K562 (cell line): ENCODE data around the gene PUS7. TPM values are rescaled to one million over a fixed set of nuclear protein-coding genes. Genes with fewer than 3 reads are reported as not detected.

Experiments
- ATAC-seq: fragments of 200-7000 bp; cut with Tn5 transposase; 3 replicates; pipeline ENCODE4 v1.9.1; 2020; ENCODE audit warnings: moderate library complexity
- BruUV-seq: library from RNA; stranded (reverse); fragments of 400-500 nt; replicated peaks from 2 replicates; lab custom pipeline; 2021; lab: Mats Ljungman, UMichigan
- CTCF ChIA-PET: fragments of 300-600 bp; formaldehyde crosslinking; extraction: SDS; loops from one replicate; lab custom pipeline; 2021; ENCODE audit warnings: low intra/inter-chr PET ratio; lab: Yijun Ruan, JAX
- POLR2A ChIA-PET: fragments of 300-600, 350-650 bp; sonication (Branson Sonifier 250); formaldehyde crosslinking; extraction: SDS; loops from one replicate; lab custom pipeline; 2021; ENCODE audit warnings: antibody characterized with exemption, inconsistent platforms; lab: Yijun Ruan, JAX
- DNase-seq, 4 experiments: peaks; one replicate each; pipeline versions ENCODE4 v3.0.0 to v3.0.0-alpha.2; 2011 to 2018; ENCODE audit warnings: low spot score in 3 of 4, mixed read lengths in 3 of 4; ENCODE audit errors: extremely low read depth in 1 of 4
- FAIRE-seq: peaks from 2 replicates; lab custom pipeline; 2011; peaks lifted over from hg19 to GRCh38; lab: Jason Lieb, UNC
- H2AFZ ChIP-seq: 2 replicates; pipeline ENCODE4 v1.6.0; 2011; ENCODE audit warnings: low read depth, low read length, control low read depth, inconsistent platforms
- H3K27ac ChIP-seq: fragments of 200-600 bp; 3 replicates; pipeline ENCODE4 v1.8.0; 2011; ENCODE audit warnings: low read depth, mild to moderate bottlenecking, control low read depth, inconsistent platforms, low read length, moderate library complexity, mixed read lengths; ENCODE audit errors: extremely low read depth
- H3K27me3 ChIP-seq, 2 experiments: fragments of 300-600 bp in 1 of 2; 2 replicates in 1 of 2; 3 replicates in 1 of 2; pipeline versions ENCODE4 v1.6.0 to v1.8.0; 2011; ENCODE audit warnings: inconsistent platforms in 2 of 2, low read length in 2 of 2, mild to moderate bottlenecking in 1 of 2, mixed read lengths in 1 of 2, moderate library complexity in 1 of 2; ENCODE audit not compliant: control insufficient read depth in 2 of 2, insufficient read depth in 2 of 2
- H3K36me3 ChIP-seq: fragments of 300-600 bp; 3 replicates; pipeline ENCODE4 v1.8.0; 2011; ENCODE audit warnings: mild to moderate bottlenecking, low read length, inconsistent platforms; ENCODE audit not compliant: control insufficient read depth, insufficient read depth
- H3K4me1 ChIP-seq, 2 experiments: fragments of 200-600 bp in 1 of 2; replicated peaks in 1 of 2; 2 replicates in 1 of 2; 3 replicates in 1 of 2; pipeline versions ENCODE4 v1.5.1 to v1.8.0; 2011; ENCODE audit warnings: inconsistent platforms in 2 of 2, low read length in 2 of 2, mild to moderate bottlenecking in 1 of 2, mixed read lengths in 1 of 2, moderate library complexity in 1 of 2; ENCODE audit not compliant: control insufficient read depth in 2 of 2, insufficient read depth in 2 of 2
- H3K4me2 ChIP-seq: 2 replicates; pipeline ENCODE4 v1.6.1; 2011; ENCODE audit warnings: low read length, control low read depth, inconsistent platforms, mixed read lengths; ENCODE audit not compliant: insufficient read depth
- H3K4me3 ChIP-seq: fragments of 200-600 bp; sonication (generic), shearing (Covaris generic); 2 replicates; pipeline ENCODE4 v1.5.1; 2016; ENCODE audit warnings: control low read depth, inconsistent platforms
- H3K79me2 ChIP-seq: fragments of 200-600 bp; 3 replicates; pipeline ENCODE4 v1.8.0; 2011; ENCODE audit warnings: low read length, inconsistent platforms; ENCODE audit not compliant: control insufficient read depth, insufficient read depth
- H3K9ac ChIP-seq, 2 experiments: 2 replicates each; pipeline versions ENCODE4 v1.6.0 to v1.6.1; 2011; ENCODE audit warnings: low read depth in 2 of 2, low read length in 2 of 2, control low read depth in 1 of 2, inconsistent platforms in 1 of 2, mild to moderate bottlenecking in 1 of 2, mixed read lengths in 1 of 2; ENCODE audit not compliant: insufficient read depth in 1 of 2
- H3K9me1 ChIP-seq: one replicate; pipeline ENCODE4 v1.6.0; 2011; ENCODE audit warnings: inconsistent platforms, mild to moderate bottlenecking, low read length, moderate library complexity; ENCODE audit not compliant: control insufficient read depth, insufficient read depth
- H3K9me3 ChIP-seq: replicated peaks from 2 replicates; pipeline ENCODE4 v1.5.1; 2011; ENCODE audit warnings: low read depth, low read length, inconsistent platforms; ENCODE audit not compliant: control insufficient read depth, insufficient read depth
- H4K20me1 ChIP-seq: replicated peaks from 2 replicates; pipeline ENCODE4 v1.6.1; 2011; ENCODE audit warnings: low read length, inconsistent platforms, mixed read lengths; ENCODE audit not compliant: control insufficient read depth, insufficient read depth
- MAFF ChIP-seq: IDR thresholded peaks from 2 replicates; pipeline ENCODE4 v1.6.1; 2012; ENCODE audit warnings: low read length, improper control_type of control experiment
- MAFG ChIP-seq: fragments of 450-650 bp; conservative IDR thresholded peaks from 2 replicates; pipeline ENCODE4 v1.6.1; 2016; ENCODE audit warnings: missing genetic modification characterization, missing compliant biosample characterization
- MAFK ChIP-seq: IDR thresholded peaks from 2 replicates; pipeline ENCODE4 v1.6.1; 2011; ENCODE audit warnings: low read length, improper control_type of control experiment
- MTF1 ChIP-seq: fragments of 250-450 bp; sonication (Bioruptor Pico); IDR thresholded peaks from 2 replicates; pipeline ENCODE4 v1.9.0; 2021; ENCODE audit warnings: moderate library complexity, mild to moderate bottlenecking, inconsistent platforms, borderline replicate concordance
- RFX7 ChIP-seq: fragments of 250-450 bp; sonication (Bioruptor Pico); IDR thresholded peaks from 2 replicates; pipeline ENCODE4 v1.5.1; 2021; ENCODE audit warnings: mild to moderate bottlenecking
- ZNF512 ChIP-seq: IDR thresholded peaks from 2 replicates; pipeline ENCODE4 v1.6.1; 2016; ENCODE audit warnings: missing genetic modification characterization, missing compliant biosample characterization
- WGBS: fragments of 100-300 bp; shearing (Covaris generic); methylation state at CpG from one replicate; pipeline ENCODE4 v1.1.6; 2016; ENCODE audit warnings: low coverage, mixed read lengths; ENCODE audit not compliant: insufficient coverage; ENCODE audit errors: missing lambda C conversion rate; 5-methylcytosine and 5-hydroxymethylcytosine counted together
- in situ Hi-C: fragments of 300-500 bp; cut with MboI; formaldehyde crosslinking; loops from 4 replicates; pipeline ENCODE4 v1.15.0; 2018; ENCODE audit warnings: inconsistent platforms, mixed read lengths
- intact Hi-C: fragments of 100-400 bp; cut with micrococcal nuclease; formaldehyde crosslinking; loops from 2 replicates; pipeline ENCODE4 v1.14.2; 2022
- polyA plus RNA-seq, 8 experiments: library from polyadenylated mRNA; depleted of rRNA in 4 of 8; stranded (reverse) in 5 of 8; unstranded in 3 of 8; fragments of >200 nt; fragmentation: Nextera tagmentation in 2 of 8; fragmentation: Illumina TruSeq in 1 of 8; extraction: Ambion mirVana in 2 of 8; extraction: Trizol in 1 of 8; gene quantifications; 2 replicates each; pipeline versions ENCODE4 v1.2.1 to v1.2.3, GENCODE V29; 2011 to 2014; ENCODE audit warnings: inconsistent platforms in 1 of 8, missing spikeins in 1 of 8
- total RNA-seq, 7 experiments: library from RNA; depleted of rRNA in 6 of 7; stranded (reverse); fragments of >200 nt in 6 of 7; fragmentation: Illumina TruSeq in 2 of 7; extraction: Trizol in 2 of 7; gene quantifications; 2 replicates each; pipeline versions ENCODE4 v1.2.1 to v1.2.3, GENCODE V29; 2011 to 2021; ENCODE audit warnings: low replicate concordance in 1 of 7

Gene PUS7
- total and polyA plus RNA-seq, 9 of the 15 experiments (the other 6 are each of a cell fraction or from before 2014, with no cell fraction given): 15.1 to 95.6 (median 63.2) TPM

- BruUV-seq: no TSS peak
- WGBS: 64% methylated on average over 2 of the region's 2 CpGs
- no peak for ATAC-seq
- TF ChIP-seq MTF1 (no peak), ZNF512 (tag) (peak; percentile 61)
- Histone ChIP-seq H2AFZ (no peak overlapping the region), H3K27me3 (peaks cover 8 to 12% of the 10 kb centered on the region in 2 experiments; a peak in 4 of 5 replicates), H3K4me1 (peaks cover 0 to 5% of the 10 kb centered on the region in 2 experiments; a peak in 1 of 5 replicates), H3K9ac (no peak overlapping the region), H4K20me1 (no peaks in the 10 kb centered on the region), H3K4me2 (no peak overlapping the region), H3K79me2 (no peaks in the 10 kb centered on the region), H3K9me3 (no peaks in the 10 kb centered on the region), H3K27ac (no peak overlapping the region), H3K36me3 (no peaks in the 10 kb centered on the region), H3K4me3 (no peak overlapping the region), H3K9me1 (no peaks in the 10 kb centered on the region)
- ChIA-PET POLR2A (no interaction called here), CTCF (no interaction called here)
- intact Hi-C loops: no loop called here
- in situ Hi-C loops: no loop called here
- no peak for FAIRE-seq
- DNase-seq: no peak
Measured at GRCh38 chr7:105423987-105424386, 98.1 kb downstream of the PUS7 start.

GRCh38 chr7:105413887-105414437, 108.1 kb downstream of the PUS7 start:
- H2AFZ ChIP-seq: no peak overlapping the region
- in situ Hi-C loops (no loop called here), intact Hi-C loops (no loop called here)
- ChIA-PET POLR2A (interaction anchor here (0.7 to 1.2 kb wide), 3 partner anchors 12 to 151 kb away, joined by 3 read pairs; no protein-coding TSS in a partner anchor), CTCF (no interaction called here)
- H4K20me1 ChIP-seq: no peaks in the 10 kb centered on the region
- H3K9ac ChIP-seq: no peak overlapping the region
- H3K27ac ChIP-seq: no peak overlapping the region
- no peak overlapping the region for H3K4me3 ChIP-seq
- FAIRE-seq: no peak
- H3K79me2 ChIP-seq: no peaks in the 10 kb centered on the region
- no peaks in the 10 kb centered on the region for H3K9me3 ChIP-seq
- ATAC-seq: 0 out of 3 replicates have a peak, but pooled peaks have one; percentile 38
- 37% methylated on average over 8 of the region's 8 CpGs for WGBS
- no TSS peak for BruUV-seq
- H3K9me1 ChIP-seq: no peaks in the 10 kb centered on the region
- no peaks in the 10 kb centered on the region; a peak in 1 of 5 replicates for H3K27me3 ChIP-seq
- DNase-seq: no peak
- no peak overlapping the region for H3K4me2 ChIP-seq
- H3K4me1 ChIP-seq: peaks cover 0 to 2% of the 10 kb centered on the region in 2 experiments; a peak in 1 of 5 replicates
- H3K36me3 ChIP-seq: no peaks in the 10 kb centered on the region
- peak; percentile 81 for TF ChIP-seq MAFF
- peak; percentile 82 for TF ChIP-seq MAFK
- TF ChIP-seq RFX7: no peak
- TF ChIP-seq MAFG (tag): peak; percentile 81
